Measurements from ENCODE around the gene CDH19.

DNA sequence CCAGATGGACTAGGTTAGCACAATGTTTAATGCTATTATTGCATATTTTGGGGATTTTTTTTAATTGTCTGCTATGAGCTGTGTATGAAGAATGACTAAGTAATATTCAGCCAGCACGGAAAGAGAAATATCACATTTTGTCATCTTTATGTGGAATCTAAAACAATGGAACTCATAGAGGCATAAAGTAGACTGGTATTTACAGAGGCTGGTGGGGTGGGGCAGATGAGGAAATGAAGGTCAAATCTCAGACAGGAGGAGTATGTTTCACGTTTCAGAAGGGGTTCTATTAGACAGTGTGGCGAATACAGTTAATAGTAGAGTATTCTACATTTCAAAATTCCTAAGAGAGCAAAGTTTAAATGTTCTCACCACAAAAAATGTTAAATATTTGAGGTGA lies 4.7 kb downstream of the CDH19 start:
- TF ChIP-seq CTCF (IDR thresholded peaks at IDR 0.05; ENCODE audit: low read depth, low read length) = no peak
- no peak for TF ChIP-seq EZH2phosphoT487 (IDR thresholded peaks at IDR 0.05; ENCODE audit: low read depth)
